ENCODE results near the gene GRHL1. TPM values are rescaled to one million over a fixed set of nuclear protein-coding genes. Genes with fewer than 3 reads are reported as not detected.

The GRHL1 gene
- total RNA-seq, 1 experiment from 2014 or later = 10.3 TPM

DNA sequence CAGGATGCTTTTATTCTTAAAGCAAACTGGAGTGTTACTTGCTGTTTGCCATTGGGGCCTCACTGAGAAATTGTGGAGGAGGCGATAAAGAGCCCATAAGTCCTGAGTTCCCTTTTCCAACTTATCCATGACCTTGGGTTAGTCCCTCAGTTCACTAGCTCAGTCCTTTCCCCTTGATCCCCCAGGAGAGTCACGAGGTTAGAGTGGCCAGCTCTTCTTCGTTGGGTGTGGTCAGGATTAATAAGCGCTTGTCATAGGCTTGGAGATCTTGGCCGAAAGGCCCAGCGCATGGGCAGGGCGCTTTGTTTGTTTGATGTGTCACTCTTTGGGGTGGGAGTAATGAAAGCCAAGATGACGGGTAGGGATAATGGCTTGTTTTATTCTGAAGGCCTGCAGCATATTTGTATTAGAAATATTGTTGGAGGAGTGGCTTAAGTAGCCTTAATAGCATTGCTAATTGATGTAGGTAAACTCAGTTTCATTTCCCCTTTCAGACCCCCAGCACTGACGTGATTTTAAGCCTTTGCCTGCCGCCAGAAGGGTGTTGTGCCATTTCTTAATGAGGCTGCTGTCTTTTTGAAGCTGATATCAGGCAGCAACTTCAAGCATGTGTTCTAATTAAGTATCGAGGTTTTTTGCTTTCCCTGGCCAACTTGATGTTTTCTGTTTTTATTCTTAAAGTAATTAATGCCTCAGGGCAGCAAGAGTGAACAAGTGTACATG lies 15.7 kb downstream of the GRHL1 start:
- no peaks in the 10 kb centered on the region for H4K20me1 ChIP-seq (ENCODE audit: low read length)
- TF ChIP-seq, protein P1, sequence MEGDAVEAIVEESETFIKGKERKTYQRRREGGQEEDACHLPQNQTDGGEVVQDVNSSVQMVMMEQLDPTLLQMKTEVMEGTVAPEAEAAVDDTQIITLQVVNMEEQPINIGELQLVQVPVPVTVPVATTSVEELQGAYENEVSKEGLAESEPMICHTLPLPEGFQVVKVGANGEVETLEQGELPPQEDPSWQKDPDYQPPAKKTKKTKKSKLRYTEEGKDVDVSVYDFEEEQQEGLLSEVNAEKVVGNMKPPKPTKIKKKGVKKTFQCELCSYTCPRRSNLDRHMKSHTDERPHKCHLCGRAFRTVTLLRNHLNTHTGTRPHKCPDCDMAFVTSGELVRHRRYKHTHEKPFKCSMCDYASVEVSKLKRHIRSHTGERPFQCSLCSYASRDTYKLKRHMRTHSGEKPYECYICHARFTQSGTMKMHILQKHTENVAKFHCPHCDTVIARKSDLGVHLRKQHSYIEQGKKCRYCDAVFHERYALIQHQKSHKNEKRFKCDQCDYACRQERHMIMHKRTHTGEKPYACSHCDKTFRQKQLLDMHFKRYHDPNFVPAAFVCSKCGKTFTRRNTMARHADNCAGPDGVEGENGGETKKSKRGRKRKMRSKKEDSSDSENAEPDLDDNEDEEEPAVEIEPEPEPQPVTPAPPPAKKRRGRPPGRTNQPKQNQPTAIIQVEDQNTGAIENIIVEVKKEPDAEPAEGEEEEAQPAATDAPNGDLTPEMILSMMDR (conservative IDR thresholded peaks at IDR 0.05; ENCODE audit: low read depth, low read length) = no peak
- TF ChIP-seq EZH2 (IDR thresholded peaks at IDR 0.05; ENCODE audit: low read length, unreplicated experiment) (no peak), EZH2phosphoT487 (IDR thresholded peaks at IDR 0.05; ENCODE audit: borderline replicate concordance, low read length) (no peak)
- H3K4me1 ChIP-seq (ENCODE audit: insufficient read depth, low read length) = peaks cover 28% of the 10 kb centered on the region
- H3F3A ChIP-seq (ENCODE audit: low read length, unreplicated experiment) = no peaks in the 10 kb centered on the region
- ATAC-seq (peak; percentile 94), DNase-seq (peak; percentile 69)
- ChIA-PET CTCF (interaction anchor here (0.8 kb wide), 1 partner anchor 17 kb away, joined by 4 read pairs; no protein-coding TSS in a partner anchor), POLR2A (ENCODE audit: unreplicated experiment) (no interaction called here)
- H3K9me3 ChIP-seq (ENCODE audit: low read length) = no peaks in the 10 kb centered on the region
- H3K9me2 ChIP-seq (replicated peaks; ENCODE audit: low read length) = no peaks in the 10 kb centered on the region
- no peaks in the 10 kb centered on the region for H3K79me2 ChIP-seq (ENCODE audit: low read length)
- H2AFZ ChIP-seq (ENCODE audit: low read length) = 0 out of 2 replicates have a peak overlapping the region, but pooled peaks have one; percentile 25
- peak overlapping the region; percentile 54 for H3K27ac ChIP-seq (ENCODE audit: low read length)
- H3K9ac ChIP-seq (ENCODE audit: low read length) = no peak overlapping the region
- H3K27me3 ChIP-seq (ENCODE audit: low read length) = no peaks in the 10 kb centered on the region
- intact Hi-C loops (cut with micrococcal nuclease) = no loop called here
- H3K36me3 ChIP-seq (ENCODE audit: low read depth, low read length) = peaks cover 3% of the 10 kb centered on the region
- BruUV-seq (replicated peaks) = no TSS peak
- H3K4me3 ChIP-seq (ENCODE audit: low read length) = no peak overlapping the region
- peak overlapping the region; percentile 20; the same call in 1 of the 2 replicates for H3K4me2 ChIP-seq (ENCODE audit: low read length)

DNA sequence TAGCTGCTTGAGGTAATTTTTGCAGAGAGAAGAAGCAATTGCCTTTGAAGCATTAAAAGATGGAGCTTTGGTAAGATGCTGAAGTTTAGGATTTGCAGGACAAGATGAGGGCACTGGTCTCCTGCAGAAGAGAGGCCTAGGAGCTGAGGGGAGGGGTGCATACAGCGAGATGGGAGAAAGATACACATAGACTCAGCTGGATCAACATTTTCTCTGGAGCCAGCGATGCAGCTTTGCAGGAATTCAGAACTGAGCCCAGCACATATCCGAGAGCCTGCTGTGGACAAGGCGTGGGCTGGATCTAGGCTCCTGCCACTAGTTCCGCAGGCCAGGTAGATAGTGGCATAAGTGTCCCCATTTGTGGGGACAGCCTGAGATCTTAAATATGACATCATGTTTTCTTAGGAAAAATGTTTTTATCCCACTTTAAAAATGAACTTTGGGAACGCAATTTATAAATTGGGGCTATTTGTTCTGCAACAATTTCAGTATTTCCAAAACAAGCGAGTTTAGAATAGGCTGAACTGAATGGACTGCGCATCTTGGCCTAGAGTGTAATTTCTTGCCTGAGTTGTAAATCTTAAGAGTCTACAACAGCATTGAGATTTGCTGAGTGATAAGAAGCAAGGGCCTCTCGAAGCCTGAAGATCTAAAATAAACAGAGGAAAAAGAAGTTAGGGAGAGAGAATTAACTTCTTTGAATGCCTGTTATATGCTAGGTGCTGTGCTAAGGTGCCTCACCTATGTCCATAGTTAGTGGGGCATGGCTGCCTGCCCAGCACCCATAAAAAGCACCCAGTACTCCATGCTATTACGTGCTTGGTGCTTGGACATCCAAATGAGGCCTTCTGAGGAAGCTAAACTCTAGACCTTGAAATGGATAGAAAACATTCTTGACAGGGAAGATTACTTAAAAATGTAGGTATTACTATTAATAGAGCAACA lies 17.3 kb downstream of the GRHL1 start:
- Histone ChIP-seq H3K79me2 (ENCODE audit: low read length) (no peaks in the 10 kb centered on the region), H2AFZ (ENCODE audit: low read length) (no peak overlapping the region), H3K9ac (ENCODE audit: low read length) (no peak overlapping the region), H3K4me1 (ENCODE audit: insufficient read depth, low read length) (peaks cover 37% of the 10 kb centered on the region), H3K9me2 (replicated peaks; ENCODE audit: low read length) (no peaks in the 10 kb centered on the region), H3K4me3 (ENCODE audit: low read length) (no peak overlapping the region), H3K36me3 (ENCODE audit: low read depth, low read length) (peaks cover 3% of the 10 kb centered on the region), H3F3A (ENCODE audit: low read length, unreplicated experiment) (no peaks in the 10 kb centered on the region), H3K27me3 (ENCODE audit: low read length) (no peaks in the 10 kb centered on the region), H3K4me2 (ENCODE audit: low read length) (no peak overlapping the region), H3K27ac (ENCODE audit: low read length) (no peak overlapping the region), H4K20me1 (ENCODE audit: low read length) (no peaks in the 10 kb centered on the region), H3K9me3 (ENCODE audit: low read length) (no peaks in the 10 kb centered on the region)
- POLR2A ChIA-PET (ENCODE audit: unreplicated experiment) = no interaction called here
- BruUV-seq (replicated peaks) = no TSS peak
- intact Hi-C loops (cut with micrococcal nuclease) = no loop called here
- CTCF ChIA-PET = no interaction called here
- no peak for DNase-seq
- ATAC-seq = no peak
- TF ChIP-seq, protein P1 (conservative IDR thresholded peaks at IDR 0.05; ENCODE audit: low read depth, low read length) = no peak

All from PC-3 (cell line).